Measurements from ENCODE around the gene NADK. TPM values are rescaled to one million over a fixed set of nuclear protein-coding genes. Genes with fewer than 3 reads are reported as not detected.
A peak's percentile ranks its signal among the peaks of the same experiment; 100 is the strongest.

NADK gene
- total and polyA plus RNA-seq, 2 of the 13 experiments (the other 11 are each of a cell fraction or from before 2014, with no cell fraction given): 56.6 to 60.1 TPM

GRCh38 chr1:1748686-1749321 lies 29.5 kb downstream of the NADK start (continued):
- TF ChIP-seq SKIL (CRISPR knock-in tag; IDR thresholded peaks at IDR 0.05; ENCODE audit: borderline replicate concordance): no peak
- no peak for TF ChIP-seq ZSCAN5A (CRISPR knock-in tag; IDR thresholded peaks at IDR 0.05; ENCODE audit: borderline replicate concordance)
- TF ChIP-seq SNRNP70 (IDR thresholded peaks at IDR 0.05; ENCODE audit: low read depth, low read length): no peak
- no peak for TF ChIP-seq ZNF883 (CRISPR knock-in tag; IDR thresholded peaks at IDR 0.05; ENCODE audit: not compliant biosample characterization)
- TF ChIP-seq NCOA1 (CRISPR knock-in tag; IDR thresholded peaks at IDR 0.05): no peak
- TF ChIP-seq WIZ (CRISPR knock-in tag; IDR thresholded peaks at IDR 0.05): no peak
- TF ChIP-seq POLR2G (IDR thresholded peaks at IDR 0.05; ENCODE audit: low read depth, low read length): peak; percentile 46; the same call in 1 of the 2 replicates
- no peak for TF ChIP-seq SALL2 (CRISPR knock-in tag; IDR thresholded peaks at IDR 0.05)
- TF ChIP-seq THAP8 (CRISPR knock-in tag; IDR thresholded peaks at IDR 0.05; ENCODE audit: borderline replicate concordance): no peak
- TF ChIP-seq JUNB (CRISPR knock-in tag; IDR thresholded peaks at IDR 0.05; ENCODE audit: borderline replicate concordance): no peak
- no peak for TF ChIP-seq CBX2 (IDR thresholded peaks at IDR 0.05; ENCODE audit: low read depth, low read length)
- TF ChIP-seq CBX2 (CRISPR knock-in tag; IDR thresholded peaks at IDR 0.05; ENCODE audit: low read depth): no peak
- peak; percentile 48; the same call in 1 of the 2 replicates for TF ChIP-seq JUN (CRISPR knock-in tag; IDR thresholded peaks at IDR 0.05)
- no peak; the same call in 1 of the 2 replicates for TF ChIP-seq ZNF788 (CRISPR knock-in tag; IDR thresholded peaks at IDR 0.05; ENCODE audit: borderline replicate concordance)
- TF ChIP-seq EP300 (IDR thresholded peaks at IDR 0.05; ENCODE audit: low read depth in 2 of 2, low read length in 2 of 2): no peak
- TF ChIP-seq EP300 (CRISPR knock-in tag; IDR thresholded peaks at IDR 0.05; ENCODE audit: borderline replicate concordance): no peak
- no peak for TF ChIP-seq RCOR2 (CRISPR knock-in tag; IDR thresholded peaks at IDR 0.05)
- TF ChIP-seq ATAD3A (CRISPR knock-in tag; IDR thresholded peaks at IDR 0.05): no peak
- TF ChIP-seq GABPA (IDR thresholded peaks at IDR 0.05; ENCODE audit: low read depth, low read length): no peak
- TF ChIP-seq GABPA (CRISPR knock-in tag; IDR thresholded peaks at IDR 0.05; ENCODE audit: low read depth): no peak
- TF ChIP-seq HOXD1 (CRISPR knock-in tag; IDR thresholded peaks at IDR 0.05): no peak
- no peak for TF ChIP-seq ZNF124 (CRISPR knock-in tag; IDR thresholded peaks at IDR 0.05)
- no peak for TF ChIP-seq ATF3 (CRISPR knock-in tag; IDR thresholded peaks at IDR 0.05)
- no peak for TF ChIP-seq ZNF451 (CRISPR knock-in tag; IDR thresholded peaks at IDR 0.05)
- no peak for TF ChIP-seq ZKSCAN5 (CRISPR knock-in tag; IDR thresholded peaks at IDR 0.05)
- no peak for TF ChIP-seq CENPT (CRISPR knock-in tag; IDR thresholded peaks at IDR 0.05; ENCODE audit: low read depth)
- TF ChIP-seq HES4 (CRISPR knock-in tag; IDR thresholded peaks at IDR 0.05; ENCODE audit: borderline replicate concordance): no peak
- TF ChIP-seq ZNF562 (CRISPR knock-in tag; IDR thresholded peaks at IDR 0.05; ENCODE audit: borderline replicate concordance): no peak
- TF ChIP-seq ZNF782 (CRISPR knock-in tag; IDR thresholded peaks at IDR 0.05; ENCODE audit: borderline replicate concordance): no peak

Measured in HepG2 (cell line).